ENCODE data around the gene RAPGEF5. TPM values are rescaled to one million over a fixed set of nuclear protein-coding genes. Genes with fewer than 3 reads are reported as not detected.

RAPGEF5 gene
- total and polyA plus RNA-seq, 8 donors, result 1.5 to 190 (median 12.7) TPM

GRCh38 chr7:22338411-22338810 is 18.5 kb downstream of the RAPGEF5 start:
- H3K36me3 ChIP-seq, result no peaks in the 10 kb centered on the region
- 42 to 82% (median 58%) methylated on average over 2 of the region's 2 CpGs for WGBS, 5 donors
- peaks cover 0 to 14% (median 2%) of the 10 kb centered on the region in 4 donors for H3K4me1 ChIP-seq
- no peaks in the 10 kb centered on the region for H3K27me3 ChIP-seq
- no peak overlapping the region for H3K4me3 ChIP-seq
- no peak for DNase-seq
- TF ChIP-seq POLR2A (IDR thresholded peaks at IDR 0.05), result no peak
- no peak for TF ChIP-seq CTCF (IDR thresholded peaks at IDR 0.05)
- TF ChIP-seq EP300 (IDR thresholded peaks at IDR 0.05), result no peak
- no peak for TF ChIP-seq POLR2AphosphoS5 (IDR thresholded peaks at IDR 0.05)
- H3K9me3 ChIP-seq, result no peaks in the 10 kb centered on the region
- no peak overlapping the region for H3K27ac ChIP-seq
- intact Hi-C loops (cut with DNase I; ENCODE audit: low total_unique reads), result no loop called here

GRCh38 chr7:22333680-22334141 is 23.2 kb downstream of the RAPGEF5 start:
- 43 to 79% (median 71%) methylated on average over 15 of the region's 15 CpGs for WGBS, 5 donors
- TF ChIP-seq EP300 (IDR thresholded peaks at IDR 0.05), result no peak
- no peak for TF ChIP-seq POLR2A (IDR thresholded peaks at IDR 0.05)
- no peak for TF ChIP-seq CTCF (IDR thresholded peaks at IDR 0.05)
- no peak for TF ChIP-seq POLR2AphosphoS5 (IDR thresholded peaks at IDR 0.05)
- H3K27me3 ChIP-seq, result no peaks in the 10 kb centered on the region

GRCh38 chr7:22332461-22332870 is 24.5 kb downstream of the RAPGEF5 start:
- H3K36me3 ChIP-seq, result no peaks in the 10 kb centered on the region
- WGBS, 5 donors, result 59 to 75% (median 62%) methylated on average over 3 of the region's 3 CpGs
- no peaks in the 10 kb centered on the region for H3K9me3 ChIP-seq
- intact Hi-C loops (cut with DNase I; ENCODE audit: low total_unique reads), result no loop called here
- TF ChIP-seq EP300 (IDR thresholded peaks at IDR 0.05), result no peak
- TF ChIP-seq CTCF (IDR thresholded peaks at IDR 0.05), result no peak
- no peak for TF ChIP-seq POLR2AphosphoS5 (IDR thresholded peaks at IDR 0.05)
- TF ChIP-seq POLR2A (IDR thresholded peaks at IDR 0.05), result no peak
- no peak overlapping the region for H3K4me3 ChIP-seq
- peaks cover 0 to 14% (median 2%) of the 10 kb centered on the region in 4 donors for H3K4me1 ChIP-seq
- no peaks in the 10 kb centered on the region for H3K27me3 ChIP-seq
- peak in 1 of 2 donors; percentile 31 for DNase-seq
- H3K27ac ChIP-seq, result no peak overlapping the region

More at GRCh38 chr7:22333680-22334141, 23.2 kb downstream of the RAPGEF5 start:
- intact Hi-C loops (cut with DNase I; ENCODE audit: low total_unique reads), result no loop called here
- Histone ChIP-seq H3K9me3 (no peaks in the 10 kb centered on the region), H3K4me1 (peaks cover 0 to 14% (median 2%) of the 10 kb centered on the region in 4 donors), H3K36me3 (no peaks in the 10 kb centered on the region), H3K4me3 (no peak overlapping the region), H3K27ac (peak overlapping the region in 1 of 5 donors; percentile 46)
- peak in 1 of 2 donors; percentile 52 for DNase-seq

- TF ChIP-seq CTCF (IDR thresholded peaks at IDR 0.05), result no peak
- no peak for TF ChIP-seq POLR2A (IDR thresholded peaks at IDR 0.05)
- no peak for TF ChIP-seq POLR2AphosphoS5 (IDR thresholded peaks at IDR 0.05)
- TF ChIP-seq EP300 (IDR thresholded peaks at IDR 0.05), result no peak
- H3K4me3 ChIP-seq, result no peak overlapping the region
- H3K27me3 ChIP-seq, result no peaks in the 10 kb centered on the region
- H3K27ac ChIP-seq, result no peak overlapping the region
- WGBS, 5 donors, result 77 to 100% (median 94%) methylated on average over 1 of the region's 1 CpG
- H3K4me1 ChIP-seq, result peaks cover 0 to 14% (median 2%) of the 10 kb centered on the region in 4 donors
- H3K36me3 ChIP-seq, result no peaks in the 10 kb centered on the region
- H3K9me3 ChIP-seq, result no peaks in the 10 kb centered on the region
- no peak for DNase-seq
- intact Hi-C loops (cut with DNase I; ENCODE audit: low total_unique reads), result no loop called here
Measured at GRCh38 chr7:22331704-22332103, 25.2 kb downstream of the RAPGEF5 start.

All from stomach (tissue), 9 donors.